Subcutaneous adipose tissue (tissue), 4 donors: ENCODE measurements around the gene PAK6. TPM values are rescaled to one million over a fixed set of nuclear protein-coding genes. Genes with fewer than 3 reads are reported as not detected.

ENCODE experiments used
- total RNA-seq, 4 donors: library from RNA; depleted of rRNA; stranded (reverse); fragments of >200 nt; gene quantifications; one replicate each; pipeline ENCODE4 v1.1.0, GENCODE V29; 2016
- TF ChIP-seq, protein P1 (sequence below): fragments of 450-650 bp; IDR thresholded peaks from one replicate; pipeline ENCODE4 v1.5.1; 2016; ENCODE audit warnings: low read depth, mild to moderate bottlenecking, control low read depth, antibody characterized with exemption, moderate library complexity

PAK6 gene
- total RNA-seq, 4 donors from 2014 or later = 0.49 to 4.1 (median 0.81) TPM

DNA sequence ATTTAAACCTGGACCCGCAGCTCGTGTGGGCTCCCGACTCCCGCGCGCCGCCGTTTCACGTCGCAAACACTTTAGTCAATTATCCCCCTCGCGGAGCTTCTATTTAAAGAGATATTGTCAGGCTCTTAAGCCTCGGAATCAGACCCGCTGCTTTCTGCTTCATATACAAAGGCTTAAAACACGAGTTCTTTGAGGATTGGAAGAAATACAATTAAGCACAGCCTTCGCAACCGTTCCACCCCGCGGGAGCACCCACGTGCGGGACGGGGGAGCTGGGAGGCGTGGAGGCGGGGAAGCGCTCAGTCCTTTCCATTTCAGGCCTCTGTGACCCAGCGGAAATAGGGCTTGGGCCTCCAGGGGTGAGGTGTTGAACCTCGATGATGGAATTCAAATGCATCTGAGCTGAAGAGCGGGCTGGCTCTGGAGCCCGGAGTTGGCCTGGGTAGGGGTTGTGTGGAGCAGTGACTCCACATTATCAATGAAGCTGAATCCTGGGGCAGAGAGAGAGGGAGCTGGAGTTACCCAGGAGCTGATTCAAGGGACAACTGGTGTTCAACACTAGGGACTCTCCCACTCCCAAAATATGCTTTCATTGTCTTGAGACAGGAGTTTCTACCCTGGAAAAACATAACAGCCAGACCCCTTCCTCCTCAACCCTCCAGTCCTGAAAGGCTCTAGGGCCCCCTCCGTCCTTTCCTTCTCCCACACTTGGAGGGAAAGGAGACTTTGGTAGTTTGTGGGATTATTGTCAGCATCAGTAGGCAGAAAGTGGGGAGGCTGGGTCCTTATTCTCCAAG is 41.6 kb downstream of the PAK6 start:
- TF ChIP-seq, protein P1, sequence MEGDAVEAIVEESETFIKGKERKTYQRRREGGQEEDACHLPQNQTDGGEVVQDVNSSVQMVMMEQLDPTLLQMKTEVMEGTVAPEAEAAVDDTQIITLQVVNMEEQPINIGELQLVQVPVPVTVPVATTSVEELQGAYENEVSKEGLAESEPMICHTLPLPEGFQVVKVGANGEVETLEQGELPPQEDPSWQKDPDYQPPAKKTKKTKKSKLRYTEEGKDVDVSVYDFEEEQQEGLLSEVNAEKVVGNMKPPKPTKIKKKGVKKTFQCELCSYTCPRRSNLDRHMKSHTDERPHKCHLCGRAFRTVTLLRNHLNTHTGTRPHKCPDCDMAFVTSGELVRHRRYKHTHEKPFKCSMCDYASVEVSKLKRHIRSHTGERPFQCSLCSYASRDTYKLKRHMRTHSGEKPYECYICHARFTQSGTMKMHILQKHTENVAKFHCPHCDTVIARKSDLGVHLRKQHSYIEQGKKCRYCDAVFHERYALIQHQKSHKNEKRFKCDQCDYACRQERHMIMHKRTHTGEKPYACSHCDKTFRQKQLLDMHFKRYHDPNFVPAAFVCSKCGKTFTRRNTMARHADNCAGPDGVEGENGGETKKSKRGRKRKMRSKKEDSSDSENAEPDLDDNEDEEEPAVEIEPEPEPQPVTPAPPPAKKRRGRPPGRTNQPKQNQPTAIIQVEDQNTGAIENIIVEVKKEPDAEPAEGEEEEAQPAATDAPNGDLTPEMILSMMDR = no peak

DNA sequence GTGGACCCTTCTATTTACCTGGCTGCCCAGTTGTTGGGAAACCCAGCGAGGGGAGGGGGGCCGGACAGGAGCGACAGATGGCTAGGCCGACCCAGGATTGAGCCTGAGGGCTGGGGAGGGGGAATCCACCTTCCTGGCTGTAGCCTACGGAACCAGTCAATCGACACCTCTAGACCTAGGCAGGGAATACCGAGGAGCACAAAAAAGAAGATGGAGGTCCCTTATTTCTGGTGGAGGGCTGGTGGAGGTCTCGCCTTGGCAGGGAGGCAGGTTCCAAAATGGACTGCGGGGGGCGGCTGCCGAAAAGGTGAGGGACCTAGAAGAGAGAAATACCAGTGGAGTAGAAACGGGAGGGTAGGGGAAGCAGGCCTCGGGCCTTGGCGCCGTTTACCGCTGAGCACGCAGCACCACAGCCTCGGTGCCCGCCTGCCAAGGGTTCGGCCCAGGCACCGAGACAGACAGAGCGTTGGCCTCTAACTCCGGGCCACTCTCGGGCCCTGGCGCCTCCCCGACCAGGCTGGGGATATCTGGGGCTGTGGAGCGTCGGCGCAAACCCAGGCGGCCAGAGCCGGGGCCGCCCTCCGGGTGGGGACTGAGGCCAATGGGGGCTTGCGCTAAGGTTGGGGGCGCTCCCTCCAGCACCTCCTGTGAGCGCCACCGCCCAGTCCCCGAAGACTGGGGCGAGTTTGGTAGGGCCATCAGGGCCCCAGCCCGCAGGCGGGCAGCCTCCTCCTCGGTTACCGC is 42.4 kb downstream of the PAK6 start:
- TF ChIP-seq, protein P1 = no peak

DNA sequence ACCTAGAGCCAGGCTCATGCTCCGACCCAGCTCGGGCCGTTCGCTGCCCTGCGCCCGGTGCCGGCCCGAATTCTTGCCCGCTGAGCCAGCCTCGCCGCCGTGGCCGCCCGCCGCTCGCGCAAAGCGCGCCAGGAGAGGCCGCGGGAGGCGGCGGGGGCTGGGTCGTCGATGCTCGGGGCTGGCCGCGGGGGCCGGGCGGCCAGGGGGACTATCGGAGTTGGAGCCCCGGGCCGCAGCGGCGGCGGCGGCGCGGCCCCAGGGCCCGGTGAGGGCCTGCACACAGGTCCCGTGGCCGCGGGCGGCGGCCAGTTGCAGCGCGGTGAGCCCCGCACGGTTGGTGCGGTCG is 42.9 kb downstream of the PAK6 start:
- TF ChIP-seq, protein P1 = no peak

DNA sequence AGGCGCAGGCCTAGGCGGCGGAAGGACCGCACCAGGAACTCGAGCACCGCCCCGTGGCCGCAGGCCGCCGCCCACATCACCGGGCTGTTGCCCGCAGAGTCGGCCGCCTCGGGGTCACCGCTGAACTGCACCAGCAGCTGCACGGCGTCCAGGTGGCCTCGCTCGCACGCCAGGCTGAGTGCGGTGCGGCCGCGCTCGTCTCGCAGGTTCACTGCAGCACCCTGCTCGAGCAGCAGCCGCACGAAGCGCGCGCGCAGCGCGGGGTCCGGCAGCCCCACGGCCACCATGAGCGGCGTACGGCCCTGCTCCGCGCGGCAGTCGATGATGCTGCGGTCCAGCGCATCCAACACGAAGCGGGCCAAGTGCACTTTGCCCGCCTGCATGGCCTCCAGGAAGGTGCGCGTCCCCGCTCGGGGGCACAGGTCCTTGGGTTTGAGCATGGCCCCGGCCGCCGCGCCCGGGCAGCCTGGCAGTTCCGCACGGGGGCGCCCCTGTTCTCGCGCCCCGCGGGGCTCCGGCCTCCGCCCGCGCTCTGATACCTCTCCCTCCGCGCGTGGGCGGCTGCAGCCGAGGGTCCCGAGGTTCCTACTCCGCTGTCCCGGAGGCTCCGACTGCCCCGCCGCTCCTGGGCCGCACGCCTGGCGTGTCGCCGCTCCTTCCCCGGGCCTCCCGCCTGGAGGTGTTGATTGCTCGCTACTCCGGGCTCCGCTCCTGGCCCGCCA is 43.4 kb downstream of the PAK6 start:
- TF ChIP-seq, protein P1 = no peak

DNA sequence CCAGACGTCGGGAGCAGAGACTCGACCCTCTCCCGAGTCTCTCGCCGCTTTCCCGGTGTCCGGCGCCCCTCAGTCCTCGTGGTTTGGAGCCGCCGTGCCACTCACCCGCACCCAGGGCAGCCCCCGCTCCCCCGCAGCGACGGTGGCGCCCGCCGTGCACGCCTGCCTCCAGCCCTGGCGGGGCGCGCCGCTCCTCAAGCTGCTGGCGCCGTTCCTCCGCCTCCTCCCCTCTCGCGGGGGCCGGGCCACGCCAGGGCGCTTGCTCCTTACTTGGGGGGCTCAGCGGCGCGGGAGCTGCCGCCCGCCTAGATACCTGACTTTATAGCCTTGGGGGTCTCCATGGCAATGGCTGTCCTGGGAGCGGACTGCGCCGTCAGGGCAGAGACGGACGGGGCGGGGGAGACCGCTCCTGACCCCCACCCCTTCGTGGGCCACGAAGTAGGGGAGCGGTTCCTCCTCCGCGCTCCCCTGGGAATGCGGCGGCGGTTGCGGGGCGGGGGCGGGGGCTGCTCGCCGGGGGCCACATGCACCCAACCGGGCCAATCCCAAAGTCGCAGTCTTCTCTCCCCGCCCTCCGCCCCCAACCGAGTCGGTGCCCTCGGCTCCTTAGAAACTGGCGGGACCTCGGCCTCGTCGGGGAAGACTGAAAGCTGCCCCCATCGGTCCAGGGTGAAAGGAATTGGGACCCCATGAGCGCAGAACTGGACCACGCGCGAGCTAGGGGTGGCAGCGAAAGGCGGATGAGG is 44.2 kb downstream of the PAK6 start, which contains the start of gene ANKRD63:
ANKRD63 (minus strand) TSS at position 196 of the 746 bp plus-strand sequence. CDS start 478 bp downstream, outside the sequence.
- TF ChIP-seq, protein P1 = no peak

DNA sequence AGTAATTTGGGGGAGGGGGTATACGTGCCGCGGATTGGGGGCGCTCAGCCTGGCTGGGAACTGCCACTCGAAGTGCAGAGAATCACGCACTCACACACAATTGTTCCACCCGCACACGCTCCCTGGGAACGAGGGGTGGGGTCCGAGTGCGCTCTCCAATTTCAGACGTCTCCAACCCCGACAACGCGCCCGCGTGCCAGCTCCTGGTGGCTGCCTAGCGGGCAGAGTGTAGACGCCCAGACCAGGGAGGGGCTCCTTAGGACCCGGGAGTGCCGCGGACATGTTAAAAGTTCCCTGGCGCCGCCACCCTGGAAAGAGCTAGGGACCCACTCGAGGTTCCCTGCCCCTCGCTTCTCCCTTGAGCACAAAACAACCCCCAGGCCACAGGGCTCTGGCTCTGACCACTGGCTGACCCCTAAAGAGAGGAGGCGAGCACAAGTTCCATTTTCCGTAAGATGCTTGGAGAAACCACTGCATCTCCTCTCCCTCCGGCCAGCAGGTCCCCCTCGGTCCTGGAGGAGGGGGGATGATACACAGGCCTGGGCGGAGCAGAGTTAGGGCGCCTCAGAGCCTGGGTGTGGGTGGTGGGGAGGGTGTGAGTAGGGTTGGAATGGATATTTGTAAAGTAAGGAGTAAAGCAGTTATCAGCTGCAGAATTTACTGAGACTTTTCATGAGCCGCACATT is 44.9 kb downstream of the PAK6 start:
- TF ChIP-seq, protein P1 = no peak
